ENCODE results near the gene GLA.
A peak's percentile ranks its signal among the peaks of the same experiment; 100 is the strongest.

GLA gene

DNA sequence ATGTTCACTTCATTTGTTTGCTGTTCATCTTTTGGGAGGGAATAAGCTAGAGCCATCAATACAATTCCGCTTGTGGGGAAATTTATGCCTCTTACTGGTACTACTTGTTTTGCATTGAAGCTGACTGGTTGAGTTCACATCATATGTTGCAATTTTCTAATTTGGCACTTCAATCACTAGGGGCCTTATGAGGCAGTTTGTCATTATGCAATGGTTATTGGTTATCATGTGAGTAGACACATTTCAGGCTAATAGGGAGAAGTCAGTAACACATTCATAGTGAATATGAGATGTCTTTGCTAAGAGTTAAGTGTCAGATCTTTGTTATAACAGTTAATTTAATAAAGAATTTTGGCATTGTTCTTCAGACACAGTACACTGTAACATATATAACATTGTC is 11.9 kb downstream of the GLA start:
- DNase-seq = no peak

DNA sequence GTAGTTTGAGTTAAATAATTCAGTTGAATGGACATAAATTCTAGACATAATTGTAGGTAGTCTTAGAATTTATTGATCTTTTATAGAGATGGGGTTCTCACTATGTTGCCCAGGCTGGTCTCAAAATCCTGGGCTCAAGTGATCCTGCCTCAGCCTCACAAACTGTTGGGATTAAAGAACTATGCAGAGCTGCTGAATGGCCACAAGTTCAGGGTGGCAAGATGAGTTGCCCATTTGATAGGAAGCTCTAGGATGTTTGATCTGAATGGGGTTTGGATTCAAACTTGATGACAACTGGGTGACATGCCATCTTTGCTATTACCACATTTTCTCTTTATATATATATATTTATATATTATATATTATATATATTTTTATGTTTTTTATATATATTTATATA is 13.4 kb downstream of the GLA start:
- DNase-seq = no peak

DNA sequence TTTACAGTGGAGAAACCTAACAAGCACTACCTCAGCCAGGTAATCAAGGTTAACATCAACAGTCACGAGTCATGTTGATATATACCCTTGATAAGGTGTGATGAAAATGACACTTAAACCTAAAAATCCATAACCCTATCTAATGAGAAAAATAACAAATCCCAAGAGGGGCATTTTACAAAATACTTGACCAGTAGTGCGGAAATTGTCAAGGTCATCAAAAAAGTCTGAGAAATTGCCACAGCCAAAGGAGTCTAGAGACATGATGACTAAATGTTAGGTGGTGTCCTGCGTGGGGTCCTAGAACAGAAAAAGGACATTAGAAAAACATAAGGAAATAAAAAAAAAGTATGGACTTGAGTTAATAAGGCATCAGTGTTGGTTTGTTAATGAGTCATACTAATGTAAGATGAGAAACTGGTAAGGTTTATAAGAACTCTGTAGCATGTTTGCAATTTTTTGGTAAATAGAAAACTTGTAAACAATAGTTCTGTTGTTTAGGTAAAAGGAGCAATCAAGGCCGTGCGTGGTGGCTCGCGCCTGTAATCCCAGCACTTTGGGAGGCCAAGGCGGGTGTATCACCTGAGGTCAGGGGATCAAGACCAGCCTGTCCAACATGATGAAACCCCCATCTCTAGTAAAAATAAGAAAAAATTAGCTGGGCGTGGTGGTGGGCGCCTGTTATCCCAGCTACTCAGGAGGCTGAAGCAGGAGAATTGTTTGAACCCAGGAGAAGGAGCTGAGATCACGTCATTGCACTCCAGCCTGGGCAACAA is 14.0 kb downstream of the GLA start:
- DNase-seq = no peak

DNA sequence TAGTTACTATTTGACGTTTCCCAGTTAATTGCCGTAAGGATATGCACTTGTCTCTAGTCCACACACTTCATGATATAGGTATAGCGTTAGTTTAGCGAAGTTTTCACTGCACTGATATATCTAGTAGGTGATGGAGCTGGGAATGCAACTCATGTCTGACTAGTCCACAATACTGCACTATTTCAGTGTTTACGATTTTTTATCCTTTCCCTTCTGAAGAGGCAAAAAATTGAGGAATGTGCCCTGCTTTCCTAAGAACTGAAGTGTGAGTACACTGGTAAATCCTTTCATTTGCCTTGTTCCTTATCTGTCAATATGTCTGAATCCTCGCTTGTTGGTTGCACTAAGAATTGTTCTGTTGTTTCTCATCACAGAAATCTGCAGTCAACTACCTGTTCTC is 15.9 kb downstream of the GLA start:
- DNase-seq = no peak

DNA sequence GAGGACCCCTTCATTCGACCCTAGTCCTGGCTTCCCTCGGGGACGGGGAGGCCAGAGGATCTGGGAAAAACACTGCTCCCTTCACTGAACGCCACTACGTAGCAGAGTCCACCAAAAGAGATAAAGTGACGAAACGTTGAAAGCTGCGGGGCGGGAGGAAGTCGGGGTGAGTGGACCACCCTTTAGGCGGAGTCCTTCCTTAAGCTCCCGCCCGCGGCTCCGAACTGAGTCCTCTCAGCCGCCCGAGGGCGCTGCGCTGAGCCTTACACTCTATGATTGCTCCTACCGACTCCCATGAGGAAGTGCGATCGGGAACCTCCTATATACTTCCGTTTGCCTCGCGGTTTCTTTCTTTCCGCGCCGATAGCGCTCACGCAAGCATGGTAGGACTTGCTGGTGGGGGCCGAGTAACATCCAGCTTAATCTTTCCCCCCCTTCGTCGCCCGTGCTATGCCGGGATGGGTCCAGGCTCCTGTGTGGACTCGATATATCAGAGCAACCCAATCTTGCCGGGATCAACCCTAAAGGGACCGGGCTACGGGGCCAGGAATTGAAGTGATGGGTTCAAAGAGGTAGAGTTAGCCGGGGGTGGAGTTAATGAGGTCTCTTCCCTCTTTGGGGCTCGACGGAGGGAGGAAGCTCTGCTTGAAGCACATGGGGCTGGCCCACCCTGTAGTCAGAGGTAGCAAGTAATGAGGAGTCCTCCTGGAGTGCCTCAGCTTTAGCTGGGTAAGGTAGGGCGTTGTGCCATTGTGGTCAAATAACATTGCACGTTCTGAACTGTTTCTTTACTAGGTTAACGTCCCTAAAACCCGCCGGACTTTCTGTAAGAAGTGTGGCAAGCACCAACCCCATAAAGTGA is 16.8 kb downstream of the GLA start, which contains the start of gene RPL36A:
Gene RPL36A, plus strand, starts transcription at position 348 of the 862 bp plus-strand sequence. Its CDS starts 33 bp downstream, at position 381.
- DNase-seq = peak; percentile 82

DNA sequence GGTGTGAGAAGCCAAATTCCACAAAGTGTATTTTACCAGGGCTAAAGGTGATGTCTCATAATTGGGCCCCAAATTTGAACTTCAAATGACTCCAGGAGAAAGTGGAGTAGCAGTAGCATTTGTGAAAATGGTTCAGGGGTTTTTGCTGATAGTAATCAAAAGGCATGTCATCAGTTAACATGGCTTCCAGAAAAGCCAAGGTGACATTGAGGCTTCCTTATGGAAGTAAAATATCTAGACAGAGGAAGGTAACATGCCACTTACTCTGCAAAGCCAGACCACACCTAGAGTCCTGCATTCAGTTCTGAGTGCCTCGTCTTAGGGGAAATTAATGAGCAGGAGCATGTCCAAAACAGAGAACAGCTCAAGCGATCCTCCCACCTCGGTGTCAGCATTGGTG is 19.1 kb downstream of the GLA start:
- no peak for DNase-seq

DNA sequence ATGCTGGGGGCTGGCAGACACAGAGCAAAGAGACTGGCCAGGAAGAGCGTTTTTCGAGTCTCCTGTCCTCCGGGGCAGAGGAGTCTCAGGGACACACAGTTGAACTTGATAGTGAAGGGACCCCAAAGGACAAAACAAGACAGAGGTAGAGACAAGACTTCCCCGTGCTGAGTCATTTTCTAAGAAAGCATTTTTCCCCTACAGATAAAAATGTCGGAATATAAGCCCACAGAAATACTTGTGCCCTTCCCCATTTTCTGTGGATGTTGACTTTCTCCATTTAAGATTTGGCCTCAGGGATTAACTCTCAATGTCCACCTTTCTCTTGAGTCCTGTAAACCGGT is 21.2 kb downstream of the GLA start:
- DNase-seq = no peak

DNA sequence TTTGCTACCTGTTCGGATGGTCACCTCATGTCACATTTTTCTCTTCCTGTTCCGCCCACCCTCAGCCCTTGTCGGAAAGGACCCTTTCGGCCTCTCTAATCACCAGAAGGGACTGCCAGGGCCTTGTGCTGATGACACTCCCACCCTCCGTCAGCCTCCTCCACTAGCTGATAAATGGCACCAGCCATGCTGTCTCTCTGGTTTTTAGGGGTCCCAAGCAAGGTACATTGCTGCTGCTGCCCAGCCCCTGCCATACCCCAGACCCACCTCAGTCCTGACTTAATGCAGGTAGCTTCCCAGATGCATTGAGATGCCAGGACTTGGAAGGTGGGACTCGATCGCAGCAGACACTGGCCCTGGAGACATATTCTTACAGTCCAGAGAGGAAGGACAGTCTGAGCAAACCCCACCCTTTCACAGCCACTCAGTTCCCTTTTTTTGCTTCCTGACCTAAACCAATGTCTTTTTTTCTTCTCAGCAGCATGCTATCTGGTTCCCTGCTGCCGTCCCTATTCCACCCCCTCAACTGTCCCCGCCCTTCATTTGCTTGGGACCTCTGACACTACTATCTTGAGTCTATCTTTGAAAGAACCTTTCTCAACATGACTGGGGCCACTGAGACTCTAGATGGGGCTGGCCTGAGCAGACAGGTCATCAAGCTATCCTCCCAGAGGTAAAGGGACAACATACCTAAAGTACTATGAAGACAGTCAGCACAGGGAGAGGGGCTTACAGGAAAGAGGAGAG is 21.8 kb downstream of the GLA start, which contains the start of gene BTK:
Gene BTK, minus strand, starts transcription at position 397 of the 747 bp plus-strand sequence. CDS start 10,907 bp downstream, outside the sequence.
- no peak for DNase-seq

DNA sequence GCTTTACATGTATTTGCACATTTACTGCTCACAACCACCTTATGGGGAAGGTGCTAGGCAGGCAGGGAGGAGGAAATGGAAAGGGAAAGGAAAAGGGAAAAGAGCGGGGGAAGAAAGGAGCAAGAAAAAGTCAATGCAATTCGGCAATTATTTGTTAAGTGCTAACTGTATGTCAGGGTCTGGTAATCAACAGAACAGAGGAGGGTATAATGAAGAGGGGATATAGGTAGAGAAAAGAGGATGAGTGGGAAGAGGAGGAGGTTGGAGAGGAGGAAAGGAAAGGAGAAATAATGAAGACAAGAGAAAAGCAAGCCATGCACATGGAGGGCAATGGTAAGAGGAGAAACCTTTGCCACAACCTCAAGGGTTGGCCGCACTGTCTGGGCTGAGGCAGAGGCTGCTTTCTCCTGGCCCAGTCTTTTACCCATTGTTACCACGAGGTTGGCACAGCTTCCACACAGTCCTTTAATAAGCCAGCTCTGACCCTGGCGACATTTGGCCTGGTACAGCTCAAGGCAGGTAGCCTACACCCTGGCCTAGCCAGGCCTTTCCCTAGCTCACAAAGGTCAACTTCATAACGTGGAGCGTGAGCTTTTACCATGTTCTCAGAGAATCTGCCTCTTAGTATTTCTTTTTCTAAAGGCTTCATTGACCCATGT is 22.6 kb downstream of the GLA start:
- DNase-seq = no peak

DNA sequence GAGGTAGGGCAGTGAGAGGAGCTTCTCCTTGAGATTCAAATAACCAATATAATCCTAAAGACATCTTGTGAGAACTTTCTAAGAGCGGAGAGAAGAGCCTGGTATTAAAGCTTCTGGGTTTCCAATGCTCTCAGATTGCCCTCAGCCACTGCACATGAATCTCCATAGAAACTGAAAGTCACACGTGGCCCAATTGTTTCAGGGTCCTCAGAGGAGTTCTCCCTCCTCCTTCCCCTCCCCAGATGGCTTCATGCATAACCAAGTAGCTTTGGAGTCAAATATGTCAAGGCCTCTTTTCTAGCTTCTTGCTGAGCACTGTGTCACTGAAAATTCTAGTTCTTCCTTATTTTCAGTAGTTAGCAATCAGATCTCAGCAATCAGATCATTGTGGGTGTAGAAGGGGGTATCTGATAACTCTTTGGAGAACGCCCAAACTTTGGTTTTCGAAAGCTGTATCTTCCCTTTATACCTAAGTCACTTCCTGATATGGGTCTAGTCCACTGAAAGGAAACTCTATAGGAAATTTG is 24.0 kb downstream of the GLA start:
- no peak for DNase-seq

DNA sequence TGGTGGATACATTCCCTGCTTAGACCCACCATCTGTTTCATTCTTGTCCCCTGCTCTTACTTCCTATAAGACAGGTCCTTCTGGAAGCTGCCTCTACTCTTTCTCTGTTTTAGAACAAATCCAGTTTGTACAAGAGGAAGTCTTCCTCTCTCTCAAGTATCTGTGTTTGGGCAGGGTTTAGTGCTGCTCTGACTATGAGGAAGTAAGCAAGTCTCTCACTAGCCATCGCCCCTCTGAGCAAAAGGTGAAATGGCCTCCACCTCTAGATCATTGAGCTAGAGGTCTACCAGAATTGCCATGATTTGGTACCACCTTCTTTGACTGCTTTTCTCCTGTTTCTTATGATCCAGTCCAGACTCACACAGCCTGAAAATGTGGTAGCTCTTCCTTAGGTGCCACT is 30.2 kb downstream of the GLA start:
- no peak for DNase-seq

DNA sequence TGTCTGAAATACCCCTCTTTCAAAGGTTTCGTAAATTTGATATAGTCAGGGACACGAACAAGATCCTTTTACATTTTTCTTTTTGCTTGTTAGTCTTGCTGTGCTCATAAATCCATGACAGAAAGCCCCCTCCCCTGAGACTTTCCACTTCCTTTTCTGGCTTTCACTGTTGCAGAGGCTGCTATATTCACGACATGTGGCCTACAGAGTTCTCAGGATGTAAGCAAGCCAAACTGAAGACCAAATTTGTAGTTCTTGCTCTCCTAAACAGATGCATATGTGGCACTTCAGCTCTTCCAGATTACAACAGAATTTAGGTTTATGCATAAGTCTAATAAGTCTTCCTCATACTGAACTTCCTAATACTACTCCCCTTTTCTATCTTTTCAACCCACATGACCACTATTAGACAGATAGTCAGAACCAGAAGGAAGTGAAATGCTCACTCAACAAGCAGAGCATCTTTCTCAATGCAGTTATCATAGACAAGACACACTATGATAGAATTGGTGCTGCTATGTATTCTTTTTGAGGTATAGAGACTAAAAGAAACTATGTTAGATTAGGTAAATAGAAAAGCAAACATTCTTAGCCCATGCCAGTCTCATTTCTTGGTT is 36.7 kb downstream of the GLA start:
- DNase-seq = no peak

DNA sequence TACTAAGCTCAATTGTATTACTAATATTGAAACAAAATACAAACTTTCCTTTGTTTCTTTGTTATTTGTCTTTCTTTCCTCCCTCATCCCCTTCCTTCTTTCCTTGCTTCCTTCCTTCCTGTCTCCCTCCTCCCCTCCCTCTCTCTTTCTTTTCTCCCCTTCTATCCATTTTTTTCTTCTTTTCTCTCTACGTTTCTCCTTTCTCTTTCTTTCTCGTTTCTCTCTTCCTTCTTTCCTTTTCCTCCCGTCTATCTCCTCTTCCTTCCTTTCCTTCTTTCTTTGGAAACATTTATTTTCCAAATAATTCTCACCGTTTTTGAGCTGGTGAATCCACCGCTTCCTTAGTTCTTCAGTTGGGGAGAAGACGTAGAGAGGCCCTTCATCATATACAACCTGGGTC is 38.0 kb downstream of the GLA start:
- no peak for DNase-seq

DNA sequence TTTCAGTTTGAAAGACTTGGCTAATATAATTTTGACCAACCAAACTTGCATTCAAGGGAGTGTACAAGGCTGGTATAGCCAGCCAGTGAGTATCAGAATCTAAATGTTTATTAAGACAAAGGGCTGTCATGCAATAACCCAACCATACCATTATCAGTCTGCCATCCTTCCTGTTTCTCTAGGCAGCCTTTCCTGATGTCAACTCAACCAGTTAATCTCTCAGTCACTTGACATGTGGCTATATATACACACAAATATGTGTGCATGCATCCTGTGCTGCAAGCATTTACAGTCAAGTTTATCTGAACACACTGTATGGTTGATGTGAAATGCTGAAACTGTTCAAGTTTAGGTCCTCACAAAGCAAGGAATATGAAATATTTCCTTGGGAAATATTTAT is 38.9 kb downstream of the GLA start:
- DNase-seq = no peak

DNA sequence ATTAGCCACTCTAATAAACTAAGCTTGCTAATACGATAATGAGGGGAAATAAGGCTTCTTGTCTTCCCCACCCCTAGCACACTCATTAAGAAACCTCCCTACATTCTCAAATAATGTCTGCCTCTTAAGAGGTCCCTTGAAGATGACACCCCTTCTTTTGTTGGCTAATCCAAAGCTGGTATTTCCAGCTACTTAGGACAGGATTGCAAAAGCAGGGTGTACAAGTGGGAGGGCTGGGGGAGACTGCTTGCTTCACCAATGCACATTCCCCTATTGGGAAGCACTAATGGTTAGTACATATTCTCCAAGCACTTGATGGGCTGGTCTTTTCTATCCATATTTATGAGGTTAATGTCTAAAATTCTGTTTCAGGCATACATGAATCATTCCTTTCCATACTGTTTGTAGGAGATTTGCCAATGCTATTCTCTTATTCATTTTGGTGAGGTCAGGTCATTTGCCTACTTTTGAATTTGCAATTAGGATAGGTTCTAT is 42.4 kb downstream of the GLA start:
- no peak for DNase-seq

DNA sequence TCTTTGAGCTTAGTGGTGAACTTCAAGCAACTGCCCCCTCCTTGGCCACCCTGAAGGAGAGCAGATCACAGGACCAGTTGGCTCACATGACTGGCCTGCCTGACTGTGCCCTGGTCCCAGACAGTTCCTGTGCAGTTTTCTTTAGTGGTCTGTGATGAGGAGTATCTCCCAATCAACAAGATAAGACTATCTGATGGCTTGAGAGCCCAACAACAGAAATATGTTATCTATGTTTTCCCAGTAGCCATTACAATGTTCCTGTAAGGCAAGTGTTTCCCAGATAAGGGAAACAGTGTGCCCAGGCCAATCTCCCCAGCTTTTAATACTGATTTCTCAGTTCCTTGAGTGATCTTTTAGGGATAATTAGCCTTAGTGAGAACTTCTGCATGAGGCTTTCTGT is 45.0 kb downstream of the GLA start:
- no peak for DNase-seq

DNA sequence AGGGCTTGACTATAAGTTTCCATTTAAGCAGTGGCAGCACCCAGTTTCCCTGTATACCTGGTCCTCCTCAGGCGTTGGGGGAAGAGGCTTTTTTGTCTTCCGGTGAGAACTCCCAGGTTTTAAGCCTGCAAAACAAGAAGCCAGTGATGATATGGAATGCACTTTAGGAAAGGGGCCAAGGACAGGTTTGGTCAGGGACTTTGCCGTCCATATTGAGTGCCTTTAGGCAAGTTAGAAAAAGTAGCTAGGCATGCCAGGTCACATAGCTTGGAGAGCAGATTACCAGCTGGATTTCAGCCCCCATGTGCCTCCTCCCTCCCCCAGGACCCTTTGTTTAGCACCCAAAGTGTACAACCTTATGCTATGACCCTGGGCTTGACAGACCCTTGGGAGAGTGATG is 45.6 kb downstream of the GLA start:
- no peak for DNase-seq

DNA sequence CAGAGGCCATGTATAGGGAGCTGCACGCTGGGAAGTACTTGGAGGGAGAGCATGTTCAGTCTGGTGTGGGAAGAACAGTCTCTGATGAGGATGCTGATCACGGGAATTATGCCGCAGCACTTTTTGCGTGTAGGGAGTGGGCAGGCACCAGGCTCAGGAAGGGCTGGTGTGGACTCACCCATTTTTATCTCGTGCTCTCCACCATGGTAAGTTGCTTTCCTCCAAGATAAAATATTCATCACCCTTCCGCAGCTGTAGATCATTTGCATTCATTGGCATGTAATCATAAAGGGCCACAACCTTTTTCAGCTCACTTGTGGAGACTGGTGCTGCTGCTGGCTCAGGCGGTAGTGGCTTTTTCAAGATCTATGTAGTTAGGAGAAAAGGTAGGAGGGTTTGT is 47.3 kb downstream of the GLA start:
- no peak for DNase-seq

DNA sequence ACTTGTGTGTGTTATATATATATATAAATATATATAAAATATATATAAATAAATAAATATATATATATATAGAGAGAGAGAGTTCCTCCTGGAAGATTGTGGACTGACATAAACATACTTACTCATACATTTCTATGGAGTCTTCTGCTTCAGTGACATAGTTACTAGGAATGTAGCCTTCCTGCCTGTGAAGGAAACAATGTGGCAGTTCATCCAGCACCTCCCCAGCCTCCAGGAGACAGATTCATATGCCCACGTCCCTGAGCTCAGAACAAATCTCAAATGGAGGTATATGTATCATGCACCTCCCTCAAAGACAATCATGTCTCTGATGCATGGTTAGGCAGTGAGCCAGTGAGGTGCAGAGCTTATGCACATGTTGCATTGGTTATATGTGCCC is 47.8 kb downstream of the GLA start:
- DNase-seq = no peak

DNA sequence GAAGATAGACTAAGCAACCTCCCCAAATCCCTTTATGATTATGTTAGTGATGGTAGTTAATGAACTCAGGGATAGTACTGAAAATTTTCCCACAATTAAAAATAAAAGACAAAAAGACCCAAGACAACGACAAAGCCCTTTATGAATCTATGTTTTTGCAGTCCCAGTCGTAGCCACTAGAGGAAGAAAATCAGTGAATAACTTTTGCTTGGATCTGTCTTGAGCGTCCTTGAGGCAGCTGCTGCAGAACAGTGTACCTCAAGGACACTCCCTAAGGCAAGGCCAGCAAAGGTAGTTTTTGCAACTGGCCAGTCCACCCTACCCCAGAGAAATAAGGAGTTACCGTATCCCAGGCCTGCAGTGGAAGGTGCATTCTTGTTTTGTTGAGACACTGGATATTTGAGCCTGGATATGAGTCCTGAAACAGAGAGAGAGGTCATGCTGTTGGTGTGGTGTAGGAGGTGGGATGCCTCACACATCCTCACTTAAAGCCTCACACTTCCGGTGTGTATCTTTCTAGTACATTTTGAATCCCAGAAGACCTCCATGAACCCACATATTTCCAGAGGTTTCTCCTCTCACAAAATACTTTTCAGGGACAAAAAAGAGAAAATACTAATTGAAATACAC is 50.4 kb downstream of the GLA start:
- DNase-seq = no peak

DNA sequence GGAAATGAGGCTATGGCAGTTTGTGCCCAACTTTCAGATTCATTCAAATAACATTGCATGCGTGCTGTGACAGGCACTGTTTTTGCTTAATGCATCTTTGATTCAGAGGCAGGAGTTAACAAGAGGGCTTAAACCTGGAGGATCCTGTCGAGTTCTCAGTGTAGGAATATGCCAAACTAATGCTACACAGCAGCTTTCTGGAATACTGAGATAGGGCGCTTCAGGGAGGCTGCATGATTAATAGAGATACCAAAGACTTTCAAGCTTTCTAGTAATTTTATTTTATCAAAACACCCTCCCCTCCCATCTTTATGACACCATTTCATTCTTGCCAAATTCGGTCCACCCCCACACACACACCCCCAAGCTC is 58.5 kb downstream of the GLA start:
- no peak for DNase-seq
